PC-9 (cell line): Measurements from ENCODE around the gene CUL1. TPM values are rescaled to one million over a fixed set of nuclear protein-coding genes. Genes with fewer than 3 reads are reported as not detected.
"Not testable (repeated sequence)": the region's sequence is repeated elsewhere in the genome, so short reads cannot be mapped to it uniquely, and the experiment has no call there.

Experiments
- BruUV-seq: library from RNA; stranded (reverse); fragments of 400-500 nt; replicated peaks from 2 replicates; lab custom pipeline; 2021; lab: Mats Ljungman, UMichigan
- CTCF ChIA-PET: fragments of 300-600 bp; sonication (Branson Sonifier 250); formaldehyde crosslinking; loops from one replicate; lab custom pipeline; 2022; ENCODE audit warnings: antibody characterized with exemption; lab: Charles Lee
- POLR2A ChIA-PET: fragments of 300-600 bp; sonication (Branson Sonifier 250); formaldehyde crosslinking; loops from one replicate; lab custom pipeline; 2022; ENCODE audit warnings: antibody characterized with exemption; ENCODE audit not compliant: unreplicated experiment; lab: Charles Lee
- DNase-seq, 2 experiments: peaks; one replicate each; pipeline versions ENCODE4 v3.0.0 to v3.0.0-alpha.2; 2015 to 2022; ENCODE audit warnings: mixed read lengths in 1 of 2
- H2AFZ ChIP-seq: fragments of 200-600 bp; sonication (generic); 2 replicates; pipeline ENCODE4 v1.8.1; 2017; ENCODE audit warnings: antibody characterized with exemption
- H3F3A ChIP-seq: fragments of 200-600 bp; sonication (generic); 2 replicates; pipeline ENCODE4 v1.8.1; 2017; ENCODE audit warnings: antibody characterized with exemption, mild to moderate bottlenecking, low read depth; ENCODE audit not compliant: insufficient read depth
- H3K27ac ChIP-seq: fragments of 200-600 bp; sonication (generic); 2 replicates; pipeline ENCODE4 v1.6.1; 2016; ENCODE audit warnings: mixed run types
- H3K27me3 ChIP-seq: fragments of 200-600 bp; sonication (generic); 2 replicates; pipeline ENCODE4 v1.6.1; 2016; ENCODE audit warnings: low read depth, mixed run types; ENCODE audit not compliant: insufficient read depth
- H3K36me3 ChIP-seq: fragments of 200-600 bp; sonication (generic); 2 replicates; pipeline ENCODE4 v1.6.1; 2016; ENCODE audit warnings: low read depth, mixed run types
- H3K4me1 ChIP-seq: fragments of 200-600 bp; sonication (generic); replicated peaks from 2 replicates; pipeline ENCODE4 v1.6.1; 2016; ENCODE audit warnings: mixed run types; ENCODE audit not compliant: insufficient read depth
- H3K4me2 ChIP-seq: fragments of 200-600 bp; sonication (generic); 2 replicates; pipeline ENCODE4 v1.6.1; 2017; ENCODE audit warnings: mixed run types
- H3K4me3 ChIP-seq: fragments of 200-600 bp; sonication (generic); 2 replicates; pipeline ENCODE4 v1.6.1; 2016; ENCODE audit warnings: mixed run types
- H3K79me2 ChIP-seq: fragments of 200-600 bp; sonication (generic); 2 replicates; pipeline ENCODE4 v1.6.1; 2017; ENCODE audit warnings: low read depth, mixed run types
- H3K9me2 ChIP-seq: fragments of 200-600 bp; sonication (generic); 2 replicates; pipeline ENCODE4 v1.8.1; 2017; ENCODE audit warnings: mild to moderate bottlenecking; ENCODE audit not compliant: insufficient read depth
- H3K9me3 ChIP-seq: fragments of 200-600 bp; sonication (generic); 2 replicates; pipeline ENCODE4 v1.8.1; 2016; ENCODE audit warnings: low read depth; ENCODE audit not compliant: insufficient read depth
- H4K20me1 ChIP-seq: fragments of 200-600 bp; sonication (generic); 2 replicates; pipeline ENCODE4 v1.8.1; 2017; ENCODE audit not compliant: insufficient read depth
- EZH2 ChIP-seq: fragments of 200-600 bp; sonication (generic); IDR thresholded peaks from 2 replicates; pipeline ENCODE4 v1.8.0; 2017; ENCODE audit warnings: antibody characterized with exemption, low read depth
- intact Hi-C: fragments of 100-400 bp; cut with micrococcal nuclease; formaldehyde crosslinking; loops from one replicate; pipeline ENCODE4 v1.10.0; 2022; ENCODE audit not compliant: unreplicated experiment
- total RNA-seq: library from RNA; stranded (reverse); gene quantifications from 2 replicates; pipeline ENCODE4 v1.2.3, GENCODE V29; 2021
- TF ChIP-seq, protein P1 (sequence below): fragments of 200-600 bp; sonication (generic); conservative IDR thresholded peaks from 2 replicates; pipeline ENCODE4 v1.6.1; 2017; ENCODE audit warnings: mixed run types, antibody characterized with exemption, mild to moderate bottlenecking, moderate library complexity

CUL1 gene
- total RNA-seq, 1 experiment from 2014 or later, result 78.3 TPM

DNA sequence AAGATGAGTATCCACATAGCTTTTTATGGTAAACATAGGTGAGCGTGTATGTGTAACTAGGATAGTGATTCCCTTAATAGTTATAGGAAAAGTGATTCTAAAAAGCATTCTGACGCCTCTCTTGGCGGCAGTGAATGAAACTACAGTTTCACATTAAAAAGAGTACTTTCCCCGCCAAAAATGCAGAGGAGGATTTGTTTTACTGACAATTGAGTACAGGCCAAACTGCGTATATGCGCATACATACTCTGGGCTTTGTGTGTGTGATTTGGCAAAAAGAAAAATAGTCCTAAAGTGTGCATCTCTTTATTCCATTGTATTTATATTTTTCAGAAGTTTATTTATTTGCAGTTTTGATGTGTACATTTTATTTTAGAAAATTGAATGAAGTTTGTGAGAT is 10.3 kb downstream of the CUL1 start:
- H3K4me3 ChIP-seq, result no peak overlapping the region
- H3K36me3 ChIP-seq, result peaks cover 9% of the 10 kb centered on the region; the same call in 1 of the 2 replicates
- peaks cover 99% of the 10 kb centered on the region for H3K79me2 ChIP-seq
- peaks cover 2% of the 10 kb centered on the region; the same call in 1 of the 2 replicates for H3F3A ChIP-seq
- no peak overlapping the region for H2AFZ ChIP-seq
- ChIA-PET POLR2A (no interaction called here), CTCF (no interaction called here)
- H4K20me1 ChIP-seq, result peaks cover 94% of the 10 kb centered on the region
- no peak for DNase-seq
- no peaks in the 10 kb centered on the region for H3K27me3 ChIP-seq
- no peak overlapping the region for H3K27ac ChIP-seq
- intact Hi-C loops, result no loop called here
- no peaks in the 10 kb centered on the region for H3K9me3 ChIP-seq
- H3K9me2 ChIP-seq, result no peaks in the 10 kb centered on the region
- TF ChIP-seq, protein P1, sequence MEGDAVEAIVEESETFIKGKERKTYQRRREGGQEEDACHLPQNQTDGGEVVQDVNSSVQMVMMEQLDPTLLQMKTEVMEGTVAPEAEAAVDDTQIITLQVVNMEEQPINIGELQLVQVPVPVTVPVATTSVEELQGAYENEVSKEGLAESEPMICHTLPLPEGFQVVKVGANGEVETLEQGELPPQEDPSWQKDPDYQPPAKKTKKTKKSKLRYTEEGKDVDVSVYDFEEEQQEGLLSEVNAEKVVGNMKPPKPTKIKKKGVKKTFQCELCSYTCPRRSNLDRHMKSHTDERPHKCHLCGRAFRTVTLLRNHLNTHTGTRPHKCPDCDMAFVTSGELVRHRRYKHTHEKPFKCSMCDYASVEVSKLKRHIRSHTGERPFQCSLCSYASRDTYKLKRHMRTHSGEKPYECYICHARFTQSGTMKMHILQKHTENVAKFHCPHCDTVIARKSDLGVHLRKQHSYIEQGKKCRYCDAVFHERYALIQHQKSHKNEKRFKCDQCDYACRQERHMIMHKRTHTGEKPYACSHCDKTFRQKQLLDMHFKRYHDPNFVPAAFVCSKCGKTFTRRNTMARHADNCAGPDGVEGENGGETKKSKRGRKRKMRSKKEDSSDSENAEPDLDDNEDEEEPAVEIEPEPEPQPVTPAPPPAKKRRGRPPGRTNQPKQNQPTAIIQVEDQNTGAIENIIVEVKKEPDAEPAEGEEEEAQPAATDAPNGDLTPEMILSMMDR, result no peak
- TF ChIP-seq EZH2, result no peak
- BruUV-seq, result no TSS peak
- H3K4me2 ChIP-seq, result no peak overlapping the region
- H3K4me1 ChIP-seq, result peaks cover 13% of the 10 kb centered on the region; the same call in 1 of the 2 replicates

DNA sequence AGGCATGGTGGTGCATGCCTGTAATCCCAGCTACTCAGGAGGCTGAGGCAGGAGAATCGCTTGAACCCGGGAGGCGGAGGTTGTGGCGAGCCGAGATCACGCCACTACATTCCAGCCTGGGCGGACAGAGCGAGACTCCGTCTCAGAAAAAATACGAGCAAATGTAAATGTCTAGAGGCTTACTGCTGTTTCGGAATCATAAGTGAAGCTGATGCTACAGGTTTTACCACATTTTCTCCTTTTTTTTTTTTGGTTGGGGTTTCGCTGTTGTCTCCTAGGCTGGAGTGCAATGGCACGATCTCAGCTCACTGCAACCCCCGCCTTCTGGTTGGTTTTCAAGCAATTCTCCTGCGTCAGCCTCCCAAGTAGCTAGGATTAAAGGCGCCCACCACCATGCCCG is 11.7 kb downstream of the CUL1 start:
- BruUV-seq, H3K27me3 ChIP-seq, H3K4me3 ChIP-seq, H3K9me2 ChIP-seq, DNase-seq, H2AFZ ChIP-seq, H3K4me2 ChIP-seq, H3K9me3 ChIP-seq, H3F3A ChIP-seq, POLR2A ChIA-PET, intact Hi-C loops, H3K27ac ChIP-seq: not testable (repeated sequence)
- CTCF ChIA-PET, result interaction anchor here (0.6 kb wide), 1 partner anchor 95 kb away, joined by 12 read pairs; no protein-coding TSS in a partner anchor
- H3K4me1 ChIP-seq, result peaks cover 15% of the 10 kb centered on the region
- peaks cover 88% of the 10 kb centered on the region for H4K20me1 ChIP-seq
- H3K79me2 ChIP-seq, result peaks cover 99% of the 10 kb centered on the region
- H3K36me3 ChIP-seq, result peaks cover 16% of the 10 kb centered on the region; the same call in 1 of the 2 replicates

DNA sequence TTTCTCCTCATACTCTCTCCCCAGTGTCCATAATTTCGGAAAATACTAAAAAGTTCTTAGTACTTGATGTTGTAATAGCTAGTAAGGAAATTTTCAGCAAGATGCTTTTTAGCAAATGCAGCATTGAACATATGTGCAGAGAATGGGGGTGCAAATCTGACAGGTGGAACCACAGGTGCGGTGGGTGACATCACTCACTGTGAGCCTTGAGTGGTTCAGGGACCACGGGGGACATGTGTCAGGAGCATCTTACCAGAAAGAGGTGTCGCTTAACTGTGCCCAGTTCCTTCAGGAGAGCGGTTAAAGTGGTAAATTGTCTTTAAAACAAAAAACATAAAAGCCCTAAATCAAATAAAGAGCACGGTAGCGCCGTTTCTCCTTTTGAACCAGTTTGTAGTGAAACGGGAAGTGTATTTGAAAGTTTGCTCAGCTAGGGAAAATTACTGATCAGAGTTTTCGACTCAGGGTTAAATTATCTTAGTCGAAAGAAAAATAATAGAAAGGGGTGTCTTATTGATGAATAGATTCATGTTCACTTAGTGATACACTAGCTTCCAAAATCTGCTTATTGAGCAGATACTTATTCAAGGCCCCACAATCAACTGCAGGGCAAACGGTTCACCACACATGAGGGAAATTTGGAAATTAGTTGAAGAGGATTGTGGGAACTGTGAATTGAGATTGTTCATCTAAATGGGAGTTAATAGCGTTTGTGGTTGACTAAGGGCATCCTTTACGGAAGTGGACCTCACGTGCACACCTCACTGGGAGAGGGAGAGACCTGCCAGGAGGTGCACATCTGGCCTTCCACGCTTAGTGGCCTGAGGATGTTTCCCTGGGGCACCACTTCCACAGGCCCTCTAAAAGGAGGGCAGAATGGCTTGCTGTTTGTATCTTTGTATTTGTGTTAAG is 12.7 kb downstream of the CUL1 start:
- no TSS peak for BruUV-seq
- H3K4me3 ChIP-seq, result no peak overlapping the region
- H3K27ac ChIP-seq, result 0 out of 2 replicates have a peak overlapping the region, but pooled peaks have one; percentile 0
- DNase-seq, result no peak
- no peak overlapping the region for H2AFZ ChIP-seq
- CTCF ChIA-PET, result no interaction called here
- no peak for TF ChIP-seq EZH2
- TF ChIP-seq, protein P1, result no peak
- no peaks in the 10 kb centered on the region for H3K27me3 ChIP-seq
- H3K9me3 ChIP-seq, result no peaks in the 10 kb centered on the region; the same call in 1 of the 2 replicates
- no peak overlapping the region for H3K4me2 ChIP-seq
- H3K4me1 ChIP-seq, result peaks cover 25% of the 10 kb centered on the region
- H3K9me2 ChIP-seq, result no peaks in the 10 kb centered on the region
- peaks cover 17% of the 10 kb centered on the region; the same call in 1 of the 2 replicates for H3F3A ChIP-seq
- peaks cover 99% of the 10 kb centered on the region for H3K79me2 ChIP-seq
- peaks cover 16% of the 10 kb centered on the region; the same call in 1 of the 2 replicates for H3K36me3 ChIP-seq
- peaks cover 89% of the 10 kb centered on the region for H4K20me1 ChIP-seq
- POLR2A ChIA-PET, result no interaction called here
- intact Hi-C loops, result no loop called here
